GM06990 (cell line): Measurements from ENCODE around the gene BBS9.

Experiments
- DNase-seq: peaks from one replicate; pipeline ENCODE4 v3.0.0-alpha.2; 2011; ENCODE audit not compliant: insufficient read length; ENCODE audit errors: extremely low read depth
- H3K27me3 ChIP-seq: replicated peaks from 2 replicates; pipeline ENCODE4 v1.6.0; 2011; ENCODE audit warnings: low read length; ENCODE audit not compliant: control insufficient read depth, insufficient read depth
- H3K36me3 ChIP-seq: 2 replicates; pipeline ENCODE4 v1.5.1; 2011; ENCODE audit warnings: low read length; ENCODE audit not compliant: control insufficient read depth, insufficient read depth
- H3K4me3 ChIP-seq: replicated peaks from 2 replicates; pipeline ENCODE4 v1.5.1; 2011; ENCODE audit warnings: low read depth, mild to moderate bottlenecking, control low read depth, low read length
- CTCF ChIP-seq: IDR thresholded peaks from 2 replicates; pipeline ENCODE4 v1.5.1; 2011; ENCODE audit warnings: low read length, control low read depth, mild to moderate bottlenecking, inconsistent platforms; ENCODE audit not compliant: insufficient read depth, poor library complexity, severe bottlenecking

Gene BBS9

GRCh38 chr7:33634606-33635005 lies 505.2 kb downstream of the BBS9 start:
- no peak for TF ChIP-seq CTCF

DNA sequence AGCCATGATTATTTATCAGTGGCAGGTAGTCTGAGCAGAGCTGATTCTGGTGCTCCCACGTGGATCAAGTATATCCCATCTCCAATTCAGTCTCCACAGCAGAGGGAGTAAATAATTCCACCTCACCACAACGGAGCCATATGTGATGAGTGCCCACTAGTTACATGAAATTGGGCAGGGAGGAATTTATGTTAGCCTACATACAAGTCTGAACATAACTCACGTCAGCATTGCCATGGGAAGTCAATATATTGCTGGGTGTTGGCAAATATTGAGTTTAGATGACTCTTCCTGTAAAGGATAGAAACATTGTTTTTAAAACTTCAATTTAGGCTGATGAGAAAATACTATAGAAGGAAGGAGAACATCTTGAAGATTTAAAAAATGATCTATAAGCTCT lies 507.0 kb downstream of the BBS9 start:
- DNase-seq: no peak
- H3K27me3 ChIP-seq: no peaks in the 10 kb centered on the region
- no peak overlapping the region for H3K4me3 ChIP-seq
- H3K36me3 ChIP-seq: no peaks in the 10 kb centered on the region
- no peak for TF ChIP-seq CTCF

More at GRCh38 chr7:33634606-33635005, 505.2 kb downstream of the BBS9 start:
- H3K36me3 ChIP-seq: no peaks in the 10 kb centered on the region
- no peak for DNase-seq
- no peaks in the 10 kb centered on the region for H3K27me3 ChIP-seq
- no peak overlapping the region for H3K4me3 ChIP-seq

GRCh38 chr7:33639552-33640197 lies 510.3 kb downstream of the BBS9 start:
- no peak overlapping the region for H3K4me3 ChIP-seq
- no peak for TF ChIP-seq CTCF
- H3K27me3 ChIP-seq: no peaks in the 10 kb centered on the region
- H3K36me3 ChIP-seq: no peaks in the 10 kb centered on the region
- no peak for DNase-seq

- H3K27me3 ChIP-seq: no peaks in the 10 kb centered on the region
- TF ChIP-seq CTCF: no peak
- H3K36me3 ChIP-seq: no peaks in the 10 kb centered on the region
- H3K4me3 ChIP-seq: no peak overlapping the region
- no peak for DNase-seq
Observed at GRCh38 chr7:33640741-33641140, 511.4 kb downstream of the BBS9 start.

GRCh38 chr7:33642312-33642711 lies 512.9 kb downstream of the BBS9 start:
- Histone ChIP-seq H3K27me3 (no peaks in the 10 kb centered on the region), H3K4me3 (no peak overlapping the region), H3K36me3 (no peaks in the 10 kb centered on the region)
- no peak for DNase-seq
- TF ChIP-seq CTCF: no peak

- no peak for TF ChIP-seq CTCF
- no peak overlapping the region for H3K4me3 ChIP-seq
Observed at GRCh38 chr7:33643530-33643929, 514.2 kb downstream of the BBS9 start.

More at GRCh38 chr7:33643530-33643929, 514.2 kb downstream of the BBS9 start:
- DNase-seq: no peak
- no peaks in the 10 kb centered on the region for H3K36me3 ChIP-seq
- H3K27me3 ChIP-seq: no peaks in the 10 kb centered on the region
